ENCODE data around the gene JPH4. TPM values are rescaled to one million over a fixed set of nuclear protein-coding genes. Genes with fewer than 3 reads are reported as not detected.
"Not testable (repeated sequence)": the region's sequence is repeated elsewhere in the genome, so short reads cannot be mapped to it uniquely, and the experiment has no call there.

JPH4 gene
- total and polyA plus RNA-seq, 3 experiments from 2014 or later: 1.8 TPM; not detected in 1

DNA sequence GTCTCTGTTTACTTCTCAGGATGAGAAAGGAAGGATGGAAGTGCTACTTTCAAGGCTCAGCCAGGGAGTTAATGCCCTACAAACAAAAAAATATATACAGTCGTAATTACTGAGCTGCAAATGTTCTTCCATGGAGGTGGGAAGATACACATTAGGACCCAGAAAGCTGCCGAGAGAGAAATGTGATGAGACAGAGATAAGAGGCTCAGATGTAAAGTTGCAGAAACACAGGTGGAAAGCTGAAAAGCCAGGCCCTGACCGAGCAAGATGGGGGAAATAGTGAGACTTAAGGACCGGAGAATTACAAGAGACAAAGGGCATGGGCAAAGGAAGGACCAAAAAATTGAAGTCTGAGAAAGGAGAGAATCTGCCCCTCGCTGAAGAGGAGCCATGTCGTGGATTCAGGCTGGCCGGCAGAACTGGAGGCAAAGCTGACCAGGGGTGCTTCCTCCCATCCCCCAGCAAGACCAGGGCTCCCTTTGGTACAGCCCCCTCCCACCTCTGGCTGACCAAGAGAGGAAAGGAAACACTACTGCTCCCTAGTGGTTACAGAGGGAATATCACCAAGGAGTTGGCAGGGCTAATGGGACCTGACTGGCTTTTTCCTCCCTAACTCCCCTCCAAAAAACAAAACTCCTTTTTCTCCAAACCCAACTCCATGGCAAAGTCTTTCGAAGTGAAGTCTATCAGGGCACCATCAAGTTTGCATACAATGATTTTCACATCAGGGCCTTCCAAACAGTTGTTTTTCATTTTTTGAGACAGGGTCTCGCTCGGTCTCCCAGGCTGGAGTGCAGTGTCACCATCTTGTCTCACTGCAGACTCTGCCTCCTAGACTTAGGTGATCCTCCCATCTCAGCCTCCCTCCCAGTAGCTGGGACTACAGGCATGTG is 39.1 kb downstream of the JPH4 start:
- Histone ChIP-seq H3K4me3 (ENCODE audit: low read length) (no peak overlapping the region), H3K27me3 (ENCODE audit: insufficient read depth, low read length, poor library complexity, severe bottlenecking) (no peaks in the 10 kb centered on the region), H3K36me3 (ENCODE audit: insufficient read depth, low read length) (no peaks in the 10 kb centered on the region), H3K27ac (ENCODE audit: low read depth, low read length) (no peak overlapping the region), H3K9me3 (ENCODE audit: low read length) (no peaks in the 10 kb centered on the region), H3K4me1 (ENCODE audit: insufficient read depth, low read length) (no peaks in the 10 kb centered on the region)
- Mint-ChIP-seq H3K4me3 (no peak overlapping the region), H3K27ac (no peak overlapping the region), H3K4me1 (no peaks in the 10 kb centered on the region), H3K9me3 (no peaks in the 10 kb centered on the region), H3K36me3 (peaks cover 0 to 2% (median 0%) of the 10 kb centered on the region in 3 donors), H3K27me3 (peaks cover 3% of the 10 kb centered on the region in 2 donors)
- ChIA-PET CTCF (interaction anchor here (2.3 to 8.1 kb wide), 3 partner anchors 9 to 60 kb away, joined by 10 to 52 read pairs (median 10); no protein-coding TSS in a partner anchor), POLR2A (no interaction called here)
- DNase-seq: peak in 3 of 5 donors; percentile 23 to 51 (median 42)

DNA sequence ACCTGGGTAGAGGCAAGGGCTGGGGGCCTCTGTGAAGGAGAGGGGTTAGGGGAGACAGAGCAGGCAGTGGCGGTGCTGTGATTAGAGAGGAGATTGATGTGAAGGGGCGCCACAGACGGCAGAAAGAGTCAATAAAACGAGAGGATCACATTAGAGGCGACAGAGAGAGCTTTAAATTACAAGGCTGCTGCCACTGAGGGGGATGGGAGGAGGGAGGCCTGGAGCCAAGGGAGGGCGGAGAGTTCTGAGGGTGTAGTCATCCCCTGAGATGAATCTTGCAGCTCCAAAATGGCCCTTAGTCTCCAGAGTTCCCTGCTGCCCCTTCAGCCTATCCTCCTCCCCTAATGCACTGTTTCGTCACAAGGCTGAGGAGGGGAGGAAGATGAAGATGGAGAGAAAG is 39.8 kb downstream of the JPH4 start:
- H3K4me1 Mint-ChIP-seq: no peaks in the 10 kb centered on the region
- H3K36me3 Mint-ChIP-seq: peaks cover 0 to 2% (median 0%) of the 10 kb centered on the region in 3 donors
- no peak overlapping the region for H3K27ac ChIP-seq (ENCODE audit: low read depth, low read length)
- no peaks in the 10 kb centered on the region for H3K9me3 Mint-ChIP-seq
- no peak overlapping the region for H3K4me3 ChIP-seq (ENCODE audit: low read length)
- ChIA-PET POLR2A (no interaction called here), CTCF (interaction anchor here (2.3 to 8.1 kb wide), 3 partner anchors 8 to 60 kb away, joined by 10 to 52 read pairs (median 10); no protein-coding TSS in a partner anchor)
- H3K4me3 Mint-ChIP-seq: no peak overlapping the region
- H3K27me3 Mint-ChIP-seq: peaks cover 3% of the 10 kb centered on the region in 2 donors
- H3K4me1 ChIP-seq (ENCODE audit: insufficient read depth, low read length): no peaks in the 10 kb centered on the region
- no peaks in the 10 kb centered on the region for H3K9me3 ChIP-seq (ENCODE audit: low read length)
- DNase-seq: peak in 1 of 5 donors; percentile 17
- H3K27ac Mint-ChIP-seq: no peak overlapping the region
- H3K27me3 ChIP-seq (ENCODE audit: insufficient read depth, low read length, poor library complexity, severe bottlenecking): no peaks in the 10 kb centered on the region
- H3K36me3 ChIP-seq (ENCODE audit: insufficient read depth, low read length): no peaks in the 10 kb centered on the region

DNA sequence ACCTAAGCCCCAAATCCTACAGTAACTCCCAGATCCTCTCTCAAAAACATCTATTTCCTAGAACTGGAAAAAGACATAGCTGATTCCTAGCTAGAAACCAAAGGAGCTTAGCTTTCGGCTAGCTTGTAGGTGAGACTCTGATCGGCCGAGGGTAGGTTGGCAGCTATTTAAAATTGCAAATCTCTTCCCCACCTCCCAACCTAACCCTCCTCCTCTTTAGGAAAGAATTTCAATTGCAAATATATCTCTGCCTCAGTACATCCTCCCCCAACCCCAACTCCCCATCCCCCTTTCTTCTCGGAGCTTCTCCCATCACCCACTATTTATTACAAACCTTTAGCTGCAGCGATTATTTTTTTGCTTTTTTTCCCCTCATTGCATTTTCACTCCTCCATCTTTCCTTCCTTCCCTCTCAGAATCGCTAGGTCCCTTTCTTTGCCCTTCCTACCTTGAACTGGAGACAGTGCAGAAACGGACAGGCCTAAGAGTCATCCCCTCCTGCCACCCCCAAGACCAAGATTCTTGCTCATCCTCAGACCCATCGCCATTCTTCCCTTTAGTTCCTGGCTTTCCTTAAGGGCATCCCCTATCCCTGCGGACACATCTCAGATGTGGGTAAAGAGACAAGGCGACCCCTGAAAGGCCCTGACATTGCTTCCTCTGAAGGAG is 40.4 kb downstream of the JPH4 start:
- Histone ChIP-seq H3K27me3 (ENCODE audit: insufficient read depth, low read length, poor library complexity, severe bottlenecking) (no peaks in the 10 kb centered on the region), H3K4me1 (ENCODE audit: insufficient read depth, low read length) (no peaks in the 10 kb centered on the region), H3K9me3 (ENCODE audit: low read length) (no peaks in the 10 kb centered on the region), H3K27ac (ENCODE audit: low read depth, low read length) (no peak overlapping the region), H3K36me3 (ENCODE audit: insufficient read depth, low read length) (no peaks in the 10 kb centered on the region), H3K4me3 (ENCODE audit: low read length) (no peak overlapping the region)
- no peak overlapping the region for H3K4me3 Mint-ChIP-seq
- peak overlapping the region in 1 of 8 donors; percentile 81 for H3K27ac Mint-ChIP-seq
- H3K36me3 Mint-ChIP-seq: peaks cover 0 to 2% (median 0%) of the 10 kb centered on the region in 3 donors
- no peaks in the 10 kb centered on the region for H3K4me1 Mint-ChIP-seq
- POLR2A ChIA-PET: interaction anchor here (0.5 kb wide), 1 partner anchor 32 kb away, joined by 5 read pairs; no protein-coding TSS in a partner anchor
- CTCF ChIA-PET: interaction anchor here (1.2 to 8.1 kb wide), 3 partner anchors 21 to 59 kb away, joined by 3 to 52 read pairs (median 10); no protein-coding TSS in a partner anchor
- H3K27me3 Mint-ChIP-seq: peaks cover 3% of the 10 kb centered on the region in 2 donors
- no peak for DNase-seq
- no peaks in the 10 kb centered on the region for H3K9me3 Mint-ChIP-seq

DNA sequence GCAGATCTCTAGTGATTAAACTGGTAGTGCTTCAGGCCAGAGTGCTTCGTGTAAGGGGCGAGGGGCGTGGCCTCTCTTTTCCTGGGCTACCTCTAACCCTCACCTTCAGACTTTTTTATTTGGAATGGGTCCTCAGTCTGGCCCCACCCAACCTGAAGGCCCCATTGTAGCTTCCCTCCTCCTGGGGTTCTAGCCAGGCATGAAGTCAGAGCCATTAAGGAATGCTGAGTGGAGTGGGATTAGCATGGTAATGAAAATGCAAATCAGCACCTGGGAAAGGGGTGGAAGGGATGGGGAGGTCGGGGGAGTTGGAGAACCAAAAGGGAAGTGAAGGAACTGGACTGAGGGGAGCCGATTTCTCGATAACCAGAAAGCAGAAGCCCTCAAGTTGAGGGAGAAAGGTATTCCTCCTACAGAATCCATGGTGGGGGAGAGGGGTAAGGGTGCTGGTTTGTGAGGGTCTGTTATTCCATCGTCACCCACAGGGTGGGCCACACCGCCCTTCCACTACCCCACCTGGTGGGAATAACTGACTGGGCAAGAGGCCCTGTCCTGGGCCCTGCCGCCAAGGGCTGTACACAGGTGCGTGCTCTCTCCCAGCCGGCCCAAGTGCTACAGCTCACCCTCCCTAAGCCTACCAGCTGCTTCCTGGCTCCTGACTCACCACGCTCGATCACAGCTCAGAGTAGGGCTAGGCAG is 41.1 kb downstream of the JPH4 start:
- CTCF ChIA-PET: interaction anchor here (1.2 to 8.1 kb wide), 3 partner anchors 22 to 58 kb away, joined by 3 to 52 read pairs (median 10); no protein-coding TSS in a partner anchor
- H3K27me3 Mint-ChIP-seq: peaks cover 3% of the 10 kb centered on the region in 2 donors

DNA sequence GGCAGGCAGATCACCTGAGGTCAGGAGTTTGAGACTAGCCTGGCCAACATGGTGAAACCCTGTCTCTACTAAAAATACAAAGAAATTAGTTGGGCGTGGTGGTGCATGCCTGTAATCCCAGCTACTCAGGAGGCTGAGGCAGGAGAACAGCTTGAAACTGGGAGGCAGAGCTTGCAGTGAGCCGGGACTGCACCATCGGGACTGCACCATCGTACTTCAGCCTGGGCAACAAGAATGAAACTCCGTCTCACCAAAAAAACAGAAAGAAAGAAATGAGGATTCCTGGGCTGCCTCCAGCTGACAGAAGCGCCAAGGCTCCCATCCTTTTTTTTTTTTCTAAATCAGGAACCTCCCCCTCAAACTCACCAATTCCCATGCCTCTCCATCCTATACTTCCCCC is 41.7 kb downstream of the JPH4 start:
- CTCF ChIA-PET: interaction anchor here (8.1 kb wide), 1 partner anchor 22 kb away, joined by 52 read pairs; no protein-coding TSS in a partner anchor
- H3K9me3 Mint-ChIP-seq; H3K9me3 ChIP-seq (ENCODE audit: low read length); H3K27me3 Mint-ChIP-seq; H3K4me1 ChIP-seq (ENCODE audit: insufficient read depth, low read length); DNase-seq; H3K4me1 Mint-ChIP-seq; H3K27ac ChIP-seq (ENCODE audit: low read depth, low read length); H3K27ac Mint-ChIP-seq; H3K4me3 ChIP-seq (ENCODE audit: low read length); H3K36me3 ChIP-seq (ENCODE audit: insufficient read depth, low read length); H3K4me3 Mint-ChIP-seq; H3K36me3 Mint-ChIP-seq; H3K27me3 ChIP-seq (ENCODE audit: insufficient read depth, low read length, poor library complexity, severe bottlenecking): not testable (repeated sequence)
- POLR2A ChIA-PET: interaction anchor here (0.7 kb wide), 1 partner anchor 497 kb away, joined by 3 read pairs; no protein-coding TSS in a partner anchor

More for the DNA sequence above, 41.1 kb downstream of the JPH4 start:
- Mint-ChIP-seq H3K9me3 (no peaks in the 10 kb centered on the region), H3K4me1 (no peaks in the 10 kb centered on the region), H3K27ac (peak overlapping the region in 1 of 8 donors; percentile 81), H3K36me3 (peaks cover 0 to 2% (median 0%) of the 10 kb centered on the region in 3 donors), H3K4me3 (no peak overlapping the region)
- H3K4me1 ChIP-seq (ENCODE audit: insufficient read depth, low read length): no peaks in the 10 kb centered on the region
- H3K36me3 ChIP-seq (ENCODE audit: insufficient read depth, low read length): no peaks in the 10 kb centered on the region
- no peak overlapping the region for H3K4me3 ChIP-seq (ENCODE audit: low read length)
- peak in 1 of 5 donors; percentile 14 for DNase-seq
- POLR2A ChIA-PET: interaction anchor here (0.5 to 0.7 kb wide), 2 partner anchors 33 to 497 kb away, joined by 3 to 5 read pairs; no protein-coding TSS in a partner anchor
- no peak overlapping the region for H3K27ac ChIP-seq (ENCODE audit: low read depth, low read length)
- H3K9me3 ChIP-seq (ENCODE audit: low read length): no peaks in the 10 kb centered on the region
- no peaks in the 10 kb centered on the region for H3K27me3 ChIP-seq (ENCODE audit: insufficient read depth, low read length, poor library complexity, severe bottlenecking)

DNA sequence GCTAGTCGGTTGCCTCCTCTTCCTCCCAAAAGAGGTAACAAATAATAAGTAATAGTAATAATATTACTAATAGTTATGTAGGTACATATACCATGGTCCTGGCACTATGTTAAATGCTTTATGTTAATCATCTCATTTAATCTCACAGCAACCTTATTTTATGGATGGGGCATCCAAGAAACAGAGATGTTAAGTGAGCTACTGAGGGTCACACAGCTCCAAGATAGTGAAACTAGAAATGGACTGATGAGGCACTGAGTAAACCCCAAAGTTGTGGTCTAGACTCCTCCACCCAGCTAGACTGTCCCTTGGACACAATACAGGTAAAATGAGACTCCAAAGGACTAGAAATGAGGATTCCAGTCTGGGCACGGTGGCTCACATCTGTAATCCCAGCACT is 42.1 kb downstream of the JPH4 start:
- no peaks in the 10 kb centered on the region for H3K9me3 Mint-ChIP-seq
- ChIA-PET CTCF (interaction anchor here (8.1 kb wide), 1 partner anchor 23 kb away, joined by 52 read pairs; no protein-coding TSS in a partner anchor), POLR2A (interaction anchor here (0.7 kb wide), 1 partner anchor 498 kb away, joined by 3 read pairs; no protein-coding TSS in a partner anchor)

DNA sequence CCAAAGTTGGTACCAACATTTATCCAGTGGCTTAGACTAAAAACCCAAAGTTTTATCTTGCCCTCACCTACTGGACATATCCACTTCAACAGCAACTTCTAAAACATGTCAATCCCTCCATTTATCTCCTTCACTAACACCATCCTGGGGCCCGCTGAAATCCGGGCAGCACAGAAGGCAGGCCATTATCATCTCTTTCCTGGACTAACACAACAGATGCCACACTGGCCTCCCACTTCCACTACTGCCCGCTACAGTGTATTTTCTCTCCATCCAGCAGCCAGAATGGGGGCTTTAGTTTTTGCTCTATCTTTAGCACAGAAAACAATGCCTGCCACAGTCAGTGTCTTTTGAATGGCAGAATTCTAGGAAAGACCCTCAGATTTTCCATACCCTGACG is 42.6 kb downstream of the JPH4 start:
- no peak overlapping the region for H3K4me3 ChIP-seq (ENCODE audit: low read length)
- ChIA-PET POLR2A (no interaction called here), CTCF (interaction anchor here (8.1 kb wide), 1 partner anchor 23 kb away, joined by 52 read pairs; no protein-coding TSS in a partner anchor)
- no peak overlapping the region for H3K4me3 Mint-ChIP-seq
- no peak overlapping the region for H3K27ac Mint-ChIP-seq
- H3K36me3 ChIP-seq (ENCODE audit: insufficient read depth, low read length): no peaks in the 10 kb centered on the region
- no peaks in the 10 kb centered on the region for H3K9me3 ChIP-seq (ENCODE audit: low read length)
- H3K36me3 Mint-ChIP-seq: peaks cover 0 to 2% (median 0%) of the 10 kb centered on the region in 3 donors
- no peak for DNase-seq
- no peaks in the 10 kb centered on the region for H3K27me3 ChIP-seq (ENCODE audit: insufficient read depth, low read length, poor library complexity, severe bottlenecking)
- peaks cover 0 to 3% of the 10 kb centered on the region in 2 donors for H3K27me3 Mint-ChIP-seq
- H3K4me1 Mint-ChIP-seq: no peaks in the 10 kb centered on the region
- no peaks in the 10 kb centered on the region for H3K4me1 ChIP-seq (ENCODE audit: insufficient read depth, low read length)
- H3K9me3 Mint-ChIP-seq: no peaks in the 10 kb centered on the region
- H3K27ac ChIP-seq (ENCODE audit: low read depth, low read length): no peak overlapping the region

More for the DNA sequence above, 42.1 kb downstream of the JPH4 start:
- H3K27me3 ChIP-seq (ENCODE audit: insufficient read depth, low read length, poor library complexity, severe bottlenecking): no peaks in the 10 kb centered on the region
- Mint-ChIP-seq H3K36me3 (peaks cover 0 to 2% (median 0%) of the 10 kb centered on the region in 3 donors), H3K27ac (no peak overlapping the region), H3K27me3 (peaks cover 0 to 3% of the 10 kb centered on the region in 2 donors), H3K4me3 (no peak overlapping the region), H3K4me1 (no peaks in the 10 kb centered on the region)
- H3K27ac ChIP-seq (ENCODE audit: low read depth, low read length): no peak overlapping the region
- H3K4me1 ChIP-seq (ENCODE audit: insufficient read depth, low read length): no peaks in the 10 kb centered on the region
- no peaks in the 10 kb centered on the region for H3K9me3 ChIP-seq (ENCODE audit: low read length)
- no peaks in the 10 kb centered on the region for H3K36me3 ChIP-seq (ENCODE audit: insufficient read depth, low read length)
- no peak overlapping the region for H3K4me3 ChIP-seq (ENCODE audit: low read length)
- DNase-seq: no peak
